Osteocyte (in vitro differentiated cells): ENCODE data around the gene HDAC10. TPM values are rescaled to one million over a fixed set of nuclear protein-coding genes. Genes with fewer than 3 reads are reported as not detected.

ENCODE experiments used
- DNase-seq: peaks from one replicate; pipeline ENCODE4 v3.0.0; 2021; ENCODE audit warnings: mixed read lengths; ENCODE audit not compliant: unreplicated experiment; ENCODE audit errors: extremely low spot score
- H3K27ac Mint-ChIP-seq: one replicate; pipeline ENCODE4 v1.8.0; 2021; ENCODE audit warnings: mild to moderate bottlenecking, mixed read lengths; ENCODE audit not compliant: unreplicated experiment
- H3K27me3 Mint-ChIP-seq: one replicate; pipeline ENCODE4 v1.8.0; 2021; ENCODE audit warnings: mixed read lengths; ENCODE audit not compliant: unreplicated experiment
- H3K36me3 Mint-ChIP-seq: one replicate; pipeline ENCODE4 v1.8.0; 2021; ENCODE audit warnings: mixed read lengths; ENCODE audit not compliant: unreplicated experiment
- H3K4me1 Mint-ChIP-seq: one replicate; pipeline ENCODE4 v1.8.0; 2021; ENCODE audit warnings: mixed read lengths; ENCODE audit not compliant: unreplicated experiment
- H3K4me3 Mint-ChIP-seq: one replicate; pipeline ENCODE4 v1.8.0; 2021; ENCODE audit warnings: mild to moderate bottlenecking, moderate library complexity, mixed read lengths; ENCODE audit not compliant: unreplicated experiment
- H3K9me3 Mint-ChIP-seq: one replicate; pipeline ENCODE4 v1.8.0; 2021; ENCODE audit warnings: mixed read lengths; ENCODE audit not compliant: unreplicated experiment
- CTCF ChIP-seq: fragments of 200-600 bp; sonication (generic); IDR thresholded peaks from 2 replicates; pipeline ENCODE4 v1.5.0; 2021; ENCODE audit warnings: antibody characterized with exemption, mild to moderate bottlenecking, moderate library complexity
- total RNA-seq: library from RNA; stranded (reverse); gene quantifications from 2 replicates; pipeline ENCODE4 v1.2.1, GENCODE V29; 2021

HDAC10 gene
- total RNA-seq, 1 donor from 2014 or later, result 38.3 TPM

GRCh38 chr22:50257451-50258360 lies 6.6 kb upstream of the HDAC10 start:
- no peaks in the 10 kb centered on the region for H3K27me3 Mint-ChIP-seq
- no peak for DNase-seq
- H3K27ac Mint-ChIP-seq, result no peak overlapping the region
- H3K36me3 Mint-ChIP-seq, result no peaks in the 10 kb centered on the region
- TF ChIP-seq CTCF, result no peak
- peaks cover 14% of the 10 kb centered on the region for H3K4me1 Mint-ChIP-seq
- H3K4me3 Mint-ChIP-seq, result no peak overlapping the region
- no peaks in the 10 kb centered on the region for H3K9me3 Mint-ChIP-seq

- H3K4me3 Mint-ChIP-seq, result no peak overlapping the region
- no peak for DNase-seq
- no peaks in the 10 kb centered on the region for H3K36me3 Mint-ChIP-seq
- TF ChIP-seq CTCF, result no peak
- H3K4me1 Mint-ChIP-seq, result peaks cover 8% of the 10 kb centered on the region
- no peak overlapping the region for H3K27ac Mint-ChIP-seq
- no peaks in the 10 kb centered on the region for H3K9me3 Mint-ChIP-seq
- H3K27me3 Mint-ChIP-seq, result no peaks in the 10 kb centered on the region
These were observed 6.0 kb upstream of the HDAC10 start for GRCh38 chr22:50257041-50257440.

- Mint-ChIP-seq H3K36me3 (no peaks in the 10 kb centered on the region), H3K27ac (no peak overlapping the region), H3K4me3 (no peak overlapping the region), H3K9me3 (no peaks in the 10 kb centered on the region), H3K4me1 (peaks cover 6% of the 10 kb centered on the region), H3K27me3 (no peaks in the 10 kb centered on the region)
- no peak for TF ChIP-seq CTCF
- no peak for DNase-seq
These were observed 5.3 kb upstream of the HDAC10 start for GRCh38 chr22:50256258-50256862.

GRCh38 chr22:50255607-50256006 lies 4.5 kb upstream of the HDAC10 start:
- Mint-ChIP-seq H3K27ac (no peak overlapping the region), H3K9me3 (no peaks in the 10 kb centered on the region), H3K27me3 (no peaks in the 10 kb centered on the region), H3K36me3 (no peaks in the 10 kb centered on the region), H3K4me1 (peaks cover 8% of the 10 kb centered on the region), H3K4me3 (no peak overlapping the region)
- TF ChIP-seq CTCF, result no peak
- DNase-seq, result no peak

GRCh38 chr22:50255099-50255498 lies 4.0 kb upstream of the HDAC10 start:
- Mint-ChIP-seq H3K27me3 (no peaks in the 10 kb centered on the region), H3K27ac (no peak overlapping the region), H3K9me3 (no peaks in the 10 kb centered on the region), H3K4me1 (peaks cover 6% of the 10 kb centered on the region), H3K4me3 (no peak overlapping the region), H3K36me3 (no peaks in the 10 kb centered on the region)
- no peak for TF ChIP-seq CTCF
- no peak for DNase-seq
